Fibroblast of skin of right biceps (primary cell): ENCODE data around the gene VAX1.
"Not testable (repeated sequence)": the region's sequence is repeated elsewhere in the genome, so short reads cannot be mapped to it uniquely, and the experiment has no call there.

Experiments used
- DNase-seq: peaks from one replicate; pipeline ENCODE4 v3.0.0-alpha.2; 2013

The VAX1 gene

GRCh38 chr10:117137911-117138642, at the start of gene VAX1:
Gene VAX1 (minus strand): TSS chr10:117138270. CDS start chr10:117138056, 214 bp downstream.
- DNase-seq = no peak

- peak; percentile 14 for DNase-seq
These were observed 49.0 kb upstream of the VAX1 start for GRCh38 chr10:117186832-117187615.

GRCh38 chr10:117185817-117186216, 47.7 kb upstream of the VAX1 start:
- not testable (repeated sequence) for DNase-seq

GRCh38 chr10:117184821-117185220, 46.8 kb upstream of the VAX1 start:
- no peak for DNase-seq

- no peak for DNase-seq
These were observed 46.2 kb upstream of the VAX1 start for GRCh38 chr10:117184296-117184695.

- DNase-seq = no peak
These were observed 40.1 kb upstream of the VAX1 start for GRCh38 chr10:117178190-117178589.

GRCh38 chr10:117175901-117176534, 37.9 kb upstream of the VAX1 start:
- DNase-seq = peak; percentile 62

GRCh38 chr10:117175215-117175900, 37.3 kb upstream of the VAX1 start:
- no peak for DNase-seq

- DNase-seq = peak; percentile 67
These were observed 36.6 kb upstream of the VAX1 start for GRCh38 chr10:117174439-117175214.

GRCh38 chr10:117170244-117170643, 32.2 kb upstream of the VAX1 start:
- DNase-seq = no peak

- no peak for DNase-seq
These were observed 31.4 kb upstream of the VAX1 start for GRCh38 chr10:117169480-117169879.

- no peak for DNase-seq
These were observed 30.7 kb upstream of the VAX1 start for GRCh38 chr10:117168729-117169128.

GRCh38 chr10:117167789-117168674, 30.0 kb upstream of the VAX1 start:
- peak; percentile 39 for DNase-seq

GRCh38 chr10:117167346-117167788, 29.3 kb upstream of the VAX1 start:
- DNase-seq = no peak

- no peak for DNase-seq
These were observed 28.6 kb upstream of the VAX1 start for GRCh38 chr10:117166418-117167345.

GRCh38 chr10:117165538-117166417, 27.7 kb upstream of the VAX1 start:
- peak; percentile 51 for DNase-seq

- no peak for DNase-seq
These were observed 26.8 kb upstream of the VAX1 start for GRCh38 chr10:117164592-117165537.
